VCaP (cell line): ENCODE data around the gene ITIH5.

Experiments
- H3K27ac ChIP-seq: fragments of 450-650 bp; 2 replicates; pipeline ENCODE4 v1.5.1; 2017
- CTCF ChIP-seq: fragments of 450-650 bp; conservative IDR thresholded peaks from 2 replicates; pipeline ENCODE4 v1.5.1; 2017; ENCODE audit warnings: mild to moderate bottlenecking, moderate library complexity

Gene ITIH5

GRCh38 chr10:7679256-7679655, 12.5 kb upstream of the ITIH5 start:
- no peak overlapping the region for H3K27ac ChIP-seq
- no peak for TF ChIP-seq CTCF

GRCh38 chr10:7672341-7673134, 5.8 kb upstream of the ITIH5 start:
- TF ChIP-seq CTCF, result no peak
- H3K27ac ChIP-seq, result no peak overlapping the region

GRCh38 chr10:7670157-7670556, 3.4 kb upstream of the ITIH5 start:
- TF ChIP-seq CTCF, result no peak
- no peak overlapping the region for H3K27ac ChIP-seq

- H3K27ac ChIP-seq, result no peak overlapping the region
- TF ChIP-seq CTCF, result no peak
Observed at GRCh38 chr10:7667262-7668141, 736 bp upstream of the ITIH5 start.

- TF ChIP-seq CTCF, result no peak
- no peak overlapping the region for H3K27ac ChIP-seq
Observed at GRCh38 chr10:7665767-7666166, 999 bp downstream of the ITIH5 start.

GRCh38 chr10:7664707-7665106, 2.1 kb downstream of the ITIH5 start:
- H3K27ac ChIP-seq, result no peak overlapping the region
- no peak for TF ChIP-seq CTCF

- TF ChIP-seq CTCF, result no peak
Observed at GRCh38 chr10:7662522-7662921, 4.2 kb downstream of the ITIH5 start.

More at GRCh38 chr10:7662522-7662921, 4.2 kb downstream of the ITIH5 start:
- no peak overlapping the region for H3K27ac ChIP-seq
